ENCODE measurements around the gene S100A1.

- TF ChIP-seq CTCF (IDR thresholded peaks at IDR 0.05; ENCODE audit: low read depth, low read length) (no peak), EZH2phosphoT487 (IDR thresholded peaks at IDR 0.05; ENCODE audit: low read depth) (no peak)
These were observed 11.0 kb downstream of the S100A1 start for GRCh38 chr1:153639280-153639679.
